GM20000 (cell line): ENCODE data around the gene SANBR.

Experiments used
- DNase-seq: peaks from one replicate; pipeline ENCODE4 v3.0.0; 2012; ENCODE audit warnings: low spot score
- CTCF ChIP-seq: IDR thresholded peaks from 2 replicates; pipeline ENCODE4 v1.5.1; 2012; ENCODE audit warnings: mild to moderate bottlenecking, control low read depth; ENCODE audit errors: extremely low read depth, missing control alignments

Gene SANBR

GRCh38 chr2:61045999-61046398, 19.7 kb upstream of the SANBR start:
- DNase-seq, result no peak
- TF ChIP-seq CTCF, result no peak

GRCh38 chr2:61055557-61055956, 10.1 kb upstream of the SANBR start:
- no peak for TF ChIP-seq CTCF
- no peak for DNase-seq

- DNase-seq, result no peak
- TF ChIP-seq CTCF, result no peak
Observed at GRCh38 chr2:61057562-61057961, 8.1 kb upstream of the SANBR start.

GRCh38 chr2:61059382-61059781, 6.3 kb upstream of the SANBR start:
- no peak for TF ChIP-seq CTCF
- DNase-seq, result no peak

DNA sequence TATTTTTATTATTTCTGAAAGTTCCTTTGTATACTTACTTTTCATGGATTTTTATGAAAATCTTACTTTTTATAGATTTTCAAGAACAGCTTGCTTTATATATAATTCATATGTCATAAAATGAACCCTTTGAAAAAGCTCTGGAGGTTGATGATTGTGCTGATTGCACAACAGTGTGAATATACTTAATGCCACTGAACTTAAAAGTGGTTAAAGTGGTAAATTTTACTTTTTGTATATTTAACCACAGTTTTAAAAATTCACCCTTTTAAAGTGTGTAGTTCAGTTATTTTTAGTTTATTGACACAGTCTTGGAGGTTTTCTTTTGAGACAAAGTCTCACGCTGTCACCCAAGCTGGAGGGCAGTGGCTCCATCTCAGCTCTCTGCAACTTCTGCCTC, 8.4 kb downstream of the SANBR start:
- TF ChIP-seq CTCF, result no peak
- no peak for DNase-seq

GRCh38 chr2:61085883-61086282, 20.2 kb downstream of the SANBR start:
- no peak for TF ChIP-seq CTCF
- no peak for DNase-seq

- no peak for DNase-seq
Observed at GRCh38 chr2:61089797-61090196, 24.1 kb downstream of the SANBR start.

More at GRCh38 chr2:61089797-61090196, 24.1 kb downstream of the SANBR start:
- no peak for TF ChIP-seq CTCF
